GM21717 (cell line): ENCODE results near the gene MAP3K5.
"Not testable (repeated sequence)": the region's sequence is repeated elsewhere in the genome, so short reads cannot be mapped to it uniquely, and the experiment has no call there.

Source experiments
- ATAC-seq: cut with Tn5 transposase; IDR thresholded peaks from one replicate; pipeline ENCODE4 v1.9.1; 2021; ENCODE audit warnings: mild to moderate bottlenecking, moderate library complexity; ENCODE audit not compliant: unreplicated experiment

MAP3K5 gene

DNA sequence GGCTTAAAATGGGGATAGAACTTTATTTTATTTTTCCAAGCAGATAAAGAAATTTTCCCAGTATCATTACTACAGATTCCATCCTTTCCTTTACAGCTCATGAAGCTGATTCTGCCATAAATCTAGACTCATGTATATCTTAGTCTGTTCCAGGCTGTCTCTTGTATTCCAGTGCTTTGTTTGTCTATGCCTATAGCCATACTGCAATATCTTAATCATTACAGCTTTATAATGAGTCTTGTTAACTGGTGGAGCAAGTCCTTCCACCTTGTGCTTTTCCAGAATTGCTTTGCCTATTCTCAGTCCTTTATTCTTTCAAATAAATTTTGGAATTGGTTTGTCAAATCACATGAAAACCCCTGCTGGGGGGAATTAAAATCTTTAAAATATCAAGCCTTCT lies 99.2 kb downstream of the MAP3K5 start:
- no peak for ATAC-seq

- ATAC-seq: not testable (repeated sequence)
Observed at GRCh38 chr6:136687894-136688293, 104.4 kb downstream of the MAP3K5 start.

- ATAC-seq: no peak
Observed at GRCh38 chr6:136685540-136686108, 106.7 kb downstream of the MAP3K5 start.

DNA sequence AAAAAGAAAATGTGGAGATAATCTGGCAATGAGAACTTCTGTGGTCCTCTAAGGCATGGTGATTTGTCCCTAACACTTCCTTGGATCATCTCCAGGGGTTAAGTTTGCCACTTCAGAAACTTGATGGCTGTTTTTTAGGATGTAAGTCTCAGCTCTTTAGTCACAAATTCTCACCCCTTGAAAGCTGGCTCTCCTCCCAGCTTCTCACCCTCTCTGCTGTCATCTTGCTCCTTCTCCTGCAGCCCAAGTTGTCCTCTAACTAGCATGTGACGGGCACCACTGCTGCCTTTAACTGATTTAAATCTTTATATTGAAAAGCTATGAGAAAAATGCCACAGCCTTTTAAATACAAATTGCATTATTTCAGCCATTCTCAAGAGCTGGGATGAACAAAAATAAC lies 107.8 kb downstream of the MAP3K5 start:
- ATAC-seq: no peak

DNA sequence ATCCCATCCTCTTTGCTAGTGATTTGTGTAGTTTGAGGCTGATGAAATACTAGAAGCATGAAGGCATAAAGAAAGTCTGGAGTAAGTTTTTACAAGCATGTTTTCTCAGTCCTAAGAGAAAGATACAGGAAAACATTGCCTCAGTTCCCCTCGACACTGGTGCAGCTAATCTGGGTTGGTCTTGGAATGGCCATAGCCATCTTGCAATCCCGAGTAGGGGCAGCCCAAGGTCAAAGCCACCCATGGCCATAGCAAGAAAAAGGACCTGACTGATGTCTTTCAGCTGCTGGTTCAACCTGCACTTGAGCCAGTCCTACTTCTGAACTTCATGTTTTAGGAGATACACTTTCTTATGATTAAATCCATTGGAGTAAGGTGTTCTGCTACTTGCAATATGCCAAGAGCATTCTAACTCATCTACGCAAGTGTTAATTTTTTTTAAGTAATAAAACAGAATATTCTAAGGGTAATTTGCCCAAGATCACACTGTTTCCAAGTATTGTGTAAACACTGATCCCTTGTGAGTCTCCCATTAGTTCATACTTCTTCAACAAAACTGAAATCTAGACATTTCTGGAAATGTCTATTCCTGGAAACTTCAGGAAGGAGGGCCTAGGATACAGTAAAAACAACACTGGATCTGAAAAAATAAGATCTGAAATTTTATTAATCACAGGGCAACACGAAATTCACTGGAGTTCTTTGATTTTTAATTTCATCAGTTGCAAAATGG lies 108.9 kb downstream of the MAP3K5 start:
- no peak for ATAC-seq

- no peak for ATAC-seq
Observed at GRCh38 chr6:136682292-136682691, 110.0 kb downstream of the MAP3K5 start.

- no peak for ATAC-seq
Observed at GRCh38 chr6:136677822-136678221, 114.5 kb downstream of the MAP3K5 start.

DNA sequence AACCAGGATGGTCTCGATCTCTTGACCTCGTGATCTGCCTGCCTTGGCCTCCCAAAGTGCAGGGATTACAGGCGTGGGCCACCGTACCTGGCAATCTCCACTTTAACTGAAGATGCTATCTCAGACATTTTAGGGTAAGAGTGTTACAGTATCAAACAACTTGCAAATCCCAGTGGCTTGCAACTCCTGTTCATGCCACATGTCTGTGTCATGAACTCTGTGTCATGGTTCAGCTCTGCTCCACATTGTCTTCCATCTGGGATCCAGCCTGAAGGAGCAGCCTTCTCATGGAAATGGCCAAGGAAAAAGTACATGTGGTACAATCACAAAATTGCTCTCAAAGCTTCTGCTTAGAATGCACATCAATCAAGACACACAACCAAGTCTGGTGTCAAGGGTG lies 114.9 kb downstream of the MAP3K5 start:
- no peak for ATAC-seq

DNA sequence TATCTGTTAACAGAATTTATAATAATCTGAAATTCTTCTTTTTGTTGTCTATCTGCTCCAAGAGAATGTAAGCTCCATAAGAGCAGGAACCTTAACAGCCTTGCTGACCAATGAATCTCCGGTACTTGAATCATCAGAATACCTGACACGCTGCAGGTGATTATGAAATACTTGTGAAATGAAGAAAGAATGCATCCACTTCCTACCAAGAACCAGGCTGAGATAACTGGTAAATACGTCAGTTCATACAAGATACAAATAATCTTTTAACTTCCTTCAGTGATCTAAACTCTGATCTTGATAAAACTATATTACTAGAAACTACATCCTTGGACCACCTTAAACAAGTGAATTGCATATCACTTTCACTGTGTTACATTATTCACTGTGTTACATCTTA lies 116.2 kb downstream of the MAP3K5 start:
- no peak for ATAC-seq

GRCh38 chr6:136673571-136673970 lies 118.7 kb downstream of the MAP3K5 start:
- ATAC-seq: no peak

GRCh38 chr6:136672144-136672543 lies 120.1 kb downstream of the MAP3K5 start:
- ATAC-seq: no peak

DNA sequence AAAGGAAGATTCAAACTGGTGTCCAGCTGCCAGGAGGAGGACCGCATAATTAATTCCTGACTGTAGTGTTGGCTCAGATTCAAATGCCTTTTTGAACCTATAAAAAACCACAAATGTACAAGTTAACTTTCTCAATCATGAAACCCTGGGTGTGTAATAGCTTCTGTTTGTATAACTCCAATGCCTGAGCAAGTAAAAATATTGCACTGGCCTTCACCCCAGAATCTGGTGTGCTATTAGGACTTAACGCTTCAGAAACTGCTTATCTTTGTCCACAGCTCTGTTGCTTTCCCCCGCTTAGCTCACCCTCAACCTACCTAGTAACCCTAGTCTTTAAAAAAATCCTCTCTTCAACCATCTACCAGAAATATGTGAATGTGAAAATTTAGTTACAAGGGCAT lies 123.0 kb downstream of the MAP3K5 start:
- ATAC-seq: no peak

DNA sequence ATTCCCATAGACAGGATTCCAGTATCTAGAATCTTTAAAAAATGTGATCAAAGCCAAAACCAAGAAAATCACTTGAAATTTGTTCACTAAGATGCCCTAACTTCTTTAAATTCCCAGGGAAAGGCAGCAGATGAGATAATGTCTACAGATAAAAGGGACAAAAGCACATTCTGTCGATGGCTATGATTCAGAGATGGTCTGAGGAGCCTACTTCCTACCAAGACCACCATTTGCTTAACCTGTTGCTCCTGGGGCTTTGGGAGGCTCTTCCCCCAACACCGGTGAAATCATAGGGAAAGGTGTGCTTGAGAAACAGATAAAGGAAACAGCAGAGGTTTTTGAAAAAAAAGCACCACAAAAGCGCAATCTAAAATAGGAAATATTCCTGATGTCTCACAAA lies 123.7 kb downstream of the MAP3K5 start:
- no peak for ATAC-seq

DNA sequence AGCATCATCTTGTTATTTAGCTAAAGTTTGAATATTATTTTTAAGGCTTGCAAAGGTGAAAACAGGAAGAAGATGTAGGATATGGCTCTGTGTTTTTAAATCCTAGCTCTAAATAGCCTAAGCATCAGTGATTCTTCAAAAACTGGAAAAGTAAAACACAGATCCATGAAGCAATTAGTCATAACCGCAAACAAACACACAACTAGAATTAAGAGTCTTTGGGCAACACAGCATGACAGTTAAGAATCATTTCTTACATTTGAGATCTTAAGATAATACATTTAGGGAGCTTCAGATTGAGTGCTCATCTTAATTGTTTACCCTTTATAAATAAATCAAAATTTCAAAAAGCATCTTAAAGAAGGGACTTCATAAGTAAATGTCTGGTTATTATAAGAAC lies 126.2 kb downstream of the MAP3K5 start:
- no peak for ATAC-seq

DNA sequence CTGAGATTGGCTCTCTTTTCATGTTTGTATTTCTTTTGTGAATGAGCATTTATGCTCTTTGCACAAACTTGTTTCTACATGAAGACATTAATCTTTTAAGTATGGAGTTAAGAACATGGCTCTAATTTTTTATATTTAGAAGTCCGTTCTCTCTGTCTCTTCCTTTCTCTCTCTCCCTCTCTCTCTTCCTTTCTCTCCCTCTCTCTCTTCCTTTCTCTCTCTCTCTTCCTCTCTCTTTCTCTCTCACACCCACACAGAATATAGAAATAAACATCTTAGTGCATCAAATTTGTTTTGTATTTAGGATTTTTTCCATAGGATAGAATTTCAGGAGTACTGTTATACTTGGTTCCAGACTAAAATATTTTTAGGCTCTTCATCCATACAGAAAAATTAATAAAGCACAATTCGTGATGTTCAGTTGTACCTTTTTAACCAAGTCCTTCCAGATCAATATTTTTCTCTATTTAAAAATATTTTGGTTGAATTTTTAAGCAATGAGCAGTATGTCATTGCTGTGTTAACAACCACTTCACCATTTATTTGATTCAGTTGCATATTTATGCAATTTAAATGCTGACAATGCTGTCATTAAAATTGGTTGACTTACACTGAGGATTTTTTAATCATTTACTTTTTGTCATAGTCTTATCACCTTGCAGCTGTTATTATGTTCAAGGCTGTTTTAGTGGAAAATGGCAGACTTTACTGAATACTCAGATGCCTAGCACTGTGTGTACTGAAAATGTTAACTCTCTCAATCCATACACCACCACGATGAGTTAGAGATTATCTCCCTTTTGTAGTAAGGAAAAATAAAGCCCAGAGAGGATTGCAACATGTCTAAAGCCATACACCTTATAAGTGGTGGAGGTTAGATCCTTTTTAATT lies 129.7 kb downstream of the MAP3K5 start:
- ATAC-seq: no peak

DNA sequence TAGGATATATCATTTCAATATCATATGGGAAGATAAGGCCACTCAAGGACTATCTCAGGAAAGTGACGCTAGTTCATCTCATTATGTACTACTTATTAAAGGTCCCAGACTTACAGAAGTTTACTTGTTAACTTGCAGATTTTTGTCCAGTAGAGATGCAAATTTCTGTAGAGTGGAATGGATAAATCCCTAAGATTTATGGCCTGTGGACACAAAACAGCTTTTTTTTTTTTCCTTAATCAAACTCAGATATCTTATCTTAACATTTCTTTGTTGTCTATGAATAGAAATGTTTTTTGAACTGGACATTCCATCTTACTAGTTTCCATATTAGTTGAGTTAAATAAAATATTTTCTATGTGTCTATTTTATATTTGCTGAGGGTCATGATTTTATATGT lies 131.6 kb downstream of the MAP3K5 start:
- ATAC-seq: no peak

DNA sequence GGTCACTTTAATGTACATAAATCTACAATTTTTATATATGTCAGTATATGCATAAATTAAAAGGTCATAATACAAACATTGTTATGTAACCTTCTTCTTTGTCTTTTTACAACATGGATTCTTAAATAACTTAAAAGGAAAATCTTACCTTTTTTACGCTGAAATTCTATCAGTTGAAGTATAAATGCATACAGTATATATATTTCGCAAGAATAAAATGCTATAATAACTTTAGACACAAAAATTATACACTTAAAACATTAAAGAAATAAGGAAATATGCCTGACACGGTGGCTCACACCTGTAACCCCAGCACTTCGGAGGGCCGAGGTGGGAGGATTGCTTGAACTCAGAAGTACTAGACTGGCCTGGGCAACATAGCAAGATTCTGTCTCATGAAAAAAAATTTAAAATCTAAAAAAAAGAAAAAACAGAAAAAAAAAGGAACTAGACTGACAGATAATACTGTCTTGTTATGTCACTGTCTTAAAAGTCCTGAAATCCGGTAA lies 132.2 kb downstream of the MAP3K5 start:
- ATAC-seq: no peak

GRCh38 chr6:136658711-136659110 lies 133.6 kb downstream of the MAP3K5 start:
- no peak for ATAC-seq

GRCh38 chr6:136657666-136658065 lies 134.6 kb downstream of the MAP3K5 start:
- no peak for ATAC-seq

GRCh38 chr6:136656121-136656520 lies 136.2 kb downstream of the MAP3K5 start:
- no peak for ATAC-seq

GRCh38 chr6:136655239-136656014 lies 136.8 kb downstream of the MAP3K5 start:
- no peak for ATAC-seq
